Measurements from ENCODE around the gene CCDC57. TPM values are rescaled to one million over a fixed set of nuclear protein-coding genes. Genes with fewer than 3 reads are reported as not detected.
A peak's percentile ranks its signal among the peaks of the same experiment; 100 is the strongest.
"Not testable (repeated sequence)": the region's sequence is repeated elsewhere in the genome, so short reads cannot be mapped to it uniquely, and the experiment has no call there.

Gene CCDC57
- total RNA-seq, 4 donors from 2014 or later = 23.5 to 87.5 (median 48.3) TPM

GRCh38 chr17:82138511-82138992, 74.1 kb downstream of the CCDC57 start:
- intact Hi-C loops (cut with DNase I; ENCODE audit: low total_unique reads) = no loop called here
- no peak for DNase-seq
- WGBS, 2 donors (ENCODE audit: low coverage in 1 of 2) = 93 to 100% methylated on average over 1 to 28 of the region's 28 CpGs
- TF ChIP-seq POLR2AphosphoS5 (IDR thresholded peaks at IDR 0.05) (no peak), CTCF (IDR thresholded peaks at IDR 0.05) (no peak), EP300 (IDR thresholded peaks at IDR 0.05; ENCODE audit: low read depth) (no peak), POLR2A (IDR thresholded peaks at IDR 0.05) (no peak)
- in situ Hi-C loops (cut with MboI; ENCODE audit: low pct_ligation_motif_present in 1 of 4, low pct_unique_long_range_greater_than_20kb in 1 of 4, low sequenced_read_pairs in 3 of 4) = no loop called here
- no peaks in the 10 kb centered on the region for H3K36me3 ChIP-seq
- H3K4me1 ChIP-seq = no peaks in the 10 kb centered on the region
- no peak overlapping the region for H3K4me3 ChIP-seq
- H3K27ac ChIP-seq = no peak overlapping the region
- H3K27me3 ChIP-seq = no peaks in the 10 kb centered on the region
- H3K9me3 ChIP-seq = no peaks in the 10 kb centered on the region

GRCh38 chr17:82134101-82134500, 78.5 kb downstream of the CCDC57 start:
- in situ Hi-C loops (cut with MboI; ENCODE audit: low pct_ligation_motif_present in 1 of 4, low pct_unique_long_range_greater_than_20kb in 1 of 4, low sequenced_read_pairs in 3 of 4) = no loop called here
- H3K27me3 ChIP-seq = no peaks in the 10 kb centered on the region
- peak; percentile 29 for DNase-seq
- H3K27ac ChIP-seq = peak overlapping the region in 2 of 4 donors; percentile 29 to 59
- no peaks in the 10 kb centered on the region for H3K9me3 ChIP-seq
- WGBS, 2 donors (ENCODE audit: low coverage in 1 of 2) = 81% methylated on average over 11 of the region's 11 CpGs; no CpG with 5 or more reads in 1 of the 2 donors
- H3K4me1 ChIP-seq = no peaks in the 10 kb centered on the region
- intact Hi-C loops (cut with DNase I; ENCODE audit: low total_unique reads) = no loop called here
- no peaks in the 10 kb centered on the region for H3K36me3 ChIP-seq
- no peak for TF ChIP-seq POLR2A (IDR thresholded peaks at IDR 0.05)
- peak in 1 of 3 donors; percentile 15 for TF ChIP-seq POLR2AphosphoS5 (IDR thresholded peaks at IDR 0.05)
- no peak overlapping the region for H3K4me3 ChIP-seq

GRCh38 chr17:82133166-82133953, 79.3 kb downstream of the CCDC57 start:
- H3K4me3 ChIP-seq; H3K9me3 ChIP-seq; DNase-seq; H3K4me1 ChIP-seq; H3K36me3 ChIP-seq; intact Hi-C loops (cut with DNase I; ENCODE audit: low total_unique reads); in situ Hi-C loops (cut with MboI; ENCODE audit: low pct_ligation_motif_present in 1 of 4, low pct_unique_long_range_greater_than_20kb in 1 of 4, low sequenced_read_pairs in 3 of 4); H3K27me3 ChIP-seq: not testable (repeated sequence)
- 87 to 91% methylated on average over 7 to 8 of the region's 8 CpGs for WGBS, 2 donors (ENCODE audit: low coverage in 1 of 2)
- H3K27ac ChIP-seq = peak overlapping the region in 1 of 4 donors; percentile 52

GRCh38 chr17:82129095-82129494, 83.5 kb downstream of the CCDC57 start:
- Histone ChIP-seq H3K27me3 (no peaks in the 10 kb centered on the region), H3K9me3 (no peaks in the 10 kb centered on the region), H3K36me3 (no peaks in the 10 kb centered on the region), H3K4me3 (no peak overlapping the region), H3K27ac (no peak overlapping the region), H3K4me1 (no peaks in the 10 kb centered on the region)
- in situ Hi-C loops (cut with MboI; ENCODE audit: low pct_ligation_motif_present in 1 of 4, low pct_unique_long_range_greater_than_20kb in 1 of 4, low sequenced_read_pairs in 3 of 4) = no loop called here
- DNase-seq = no peak
- intact Hi-C loops (cut with DNase I; ENCODE audit: low total_unique reads) = no loop called here
- TF ChIP-seq CTCF (IDR thresholded peaks at IDR 0.05) (no peak), POLR2AphosphoS5 (IDR thresholded peaks at IDR 0.05) (no peak), EP300 (IDR thresholded peaks at IDR 0.05; ENCODE audit: low read depth) (no peak), POLR2A (IDR thresholded peaks at IDR 0.05) (no peak)
- 94% methylated on average over 4 of the region's 4 CpGs; no CpG with 5 or more reads in 1 of the 2 donors for WGBS, 2 donors (ENCODE audit: low coverage in 1 of 2)

GRCh38 chr17:82128287-82128686, 84.4 kb downstream of the CCDC57 start:
- Histone ChIP-seq H3K9me3 (no peaks in the 10 kb centered on the region), H3K4me3 (no peak overlapping the region), H3K27me3 (no peaks in the 10 kb centered on the region), H3K36me3 (no peaks in the 10 kb centered on the region), H3K27ac (no peak overlapping the region), H3K4me1 (no peaks in the 10 kb centered on the region)
- no peak for TF ChIP-seq CTCF (IDR thresholded peaks at IDR 0.05)
- TF ChIP-seq POLR2AphosphoS5 (IDR thresholded peaks at IDR 0.05) = no peak
- TF ChIP-seq EP300 (IDR thresholded peaks at IDR 0.05; ENCODE audit: low read depth) = no peak
- TF ChIP-seq POLR2A (IDR thresholded peaks at IDR 0.05) = no peak
- WGBS, 2 donors (ENCODE audit: low coverage in 1 of 2) = 86 to 93% methylated on average over 5 to 15 of the region's 15 CpGs
- DNase-seq = no peak
- intact Hi-C loops (cut with DNase I; ENCODE audit: low total_unique reads) = no loop called here
- in situ Hi-C loops (cut with MboI; ENCODE audit: low pct_ligation_motif_present in 1 of 4, low pct_unique_long_range_greater_than_20kb in 1 of 4, low sequenced_read_pairs in 3 of 4) = no loop called here

Measured in transverse colon (tissue), 4 donors.